ENCODE results near the gene ATP6AP2. TPM values are rescaled to one million over a fixed set of nuclear protein-coding genes. Genes with fewer than 3 reads are reported as not detected.

Gene ATP6AP2
- total RNA-seq, 2 donors from 2014 or later = 84.1 to 118 TPM

DNA sequence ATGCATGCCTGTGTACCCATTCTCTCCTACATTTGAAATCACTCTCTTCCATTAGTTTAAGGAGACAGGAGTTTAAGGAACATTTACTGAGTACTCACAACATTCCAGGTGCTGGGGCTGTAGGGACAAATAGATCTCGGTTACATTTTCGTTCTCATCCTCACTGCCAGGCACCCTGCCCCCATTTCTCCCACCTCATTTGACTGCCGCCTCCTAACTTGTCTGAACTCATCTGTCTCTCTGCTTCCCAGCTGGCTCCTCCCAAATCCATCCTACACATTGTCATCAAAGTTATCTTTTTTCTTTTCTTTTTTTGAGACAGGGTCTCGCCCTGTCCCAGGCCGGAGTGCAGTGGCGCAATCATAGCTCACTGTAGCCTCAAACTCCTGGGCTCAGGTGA is 22.7 kb downstream of the ATP6AP2 start:
- no peaks in the 10 kb centered on the region for H3K9me3 ChIP-seq
- no peak overlapping the region for H3K4me3 ChIP-seq
- DNase-seq (ENCODE audit: low spot score) = no peak
- H3K36me3 ChIP-seq = no peaks in the 10 kb centered on the region
- intact Hi-C loops (cut with DNase I) = no loop called here
- no peak overlapping the region for H3K27ac ChIP-seq
- 83% methylated on average over 6 of the region's 6 CpGs for WGBS
- no peak for TF ChIP-seq POLR2A (IDR thresholded peaks at IDR 0.05)
- TF ChIP-seq POLR2AphosphoS5 (IDR thresholded peaks at IDR 0.05) = no peak
- TF ChIP-seq, protein P1, sequence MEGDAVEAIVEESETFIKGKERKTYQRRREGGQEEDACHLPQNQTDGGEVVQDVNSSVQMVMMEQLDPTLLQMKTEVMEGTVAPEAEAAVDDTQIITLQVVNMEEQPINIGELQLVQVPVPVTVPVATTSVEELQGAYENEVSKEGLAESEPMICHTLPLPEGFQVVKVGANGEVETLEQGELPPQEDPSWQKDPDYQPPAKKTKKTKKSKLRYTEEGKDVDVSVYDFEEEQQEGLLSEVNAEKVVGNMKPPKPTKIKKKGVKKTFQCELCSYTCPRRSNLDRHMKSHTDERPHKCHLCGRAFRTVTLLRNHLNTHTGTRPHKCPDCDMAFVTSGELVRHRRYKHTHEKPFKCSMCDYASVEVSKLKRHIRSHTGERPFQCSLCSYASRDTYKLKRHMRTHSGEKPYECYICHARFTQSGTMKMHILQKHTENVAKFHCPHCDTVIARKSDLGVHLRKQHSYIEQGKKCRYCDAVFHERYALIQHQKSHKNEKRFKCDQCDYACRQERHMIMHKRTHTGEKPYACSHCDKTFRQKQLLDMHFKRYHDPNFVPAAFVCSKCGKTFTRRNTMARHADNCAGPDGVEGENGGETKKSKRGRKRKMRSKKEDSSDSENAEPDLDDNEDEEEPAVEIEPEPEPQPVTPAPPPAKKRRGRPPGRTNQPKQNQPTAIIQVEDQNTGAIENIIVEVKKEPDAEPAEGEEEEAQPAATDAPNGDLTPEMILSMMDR (IDR thresholded peaks at IDR 0.05) = no peak
- H3K27me3 ChIP-seq (replicated peaks; ENCODE audit: insufficient read depth) = no peaks in the 10 kb centered on the region
- no peaks in the 10 kb centered on the region for H3K4me1 ChIP-seq (replicated peaks)

DNA sequence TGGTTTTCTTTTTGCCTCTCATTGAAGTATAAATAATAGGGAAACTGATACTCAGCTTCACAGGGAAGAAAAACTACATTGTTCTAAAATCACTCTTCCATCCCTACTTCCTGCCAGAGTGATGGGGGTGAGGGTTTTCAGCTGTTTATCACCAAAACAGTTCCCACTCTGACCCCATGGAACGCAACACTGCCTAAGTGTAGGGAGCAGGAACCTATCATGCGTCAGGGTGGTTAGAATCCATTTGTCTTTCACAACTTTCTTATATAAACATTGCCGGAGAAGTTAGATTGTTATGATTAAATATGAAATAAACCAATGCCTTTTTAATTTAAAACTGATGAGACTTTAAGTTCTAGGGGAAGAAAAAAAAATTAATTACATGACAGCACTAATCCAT is 26.6 kb downstream of the ATP6AP2 start:
- TF ChIP-seq POLR2AphosphoS5 (IDR thresholded peaks at IDR 0.05) (no peak), POLR2A (IDR thresholded peaks at IDR 0.05) (no peak)
- TF ChIP-seq, protein P1 (IDR thresholded peaks at IDR 0.05) = no peak
- no peak overlapping the region for H3K4me3 ChIP-seq
- H3K36me3 ChIP-seq = no peaks in the 10 kb centered on the region
- intact Hi-C loops (cut with DNase I) = no loop called here
- H3K4me1 ChIP-seq (replicated peaks) = no peaks in the 10 kb centered on the region
- no peak for DNase-seq (ENCODE audit: low spot score)
- 88% methylated on average over 3 of the region's 3 CpGs for WGBS
- no peaks in the 10 kb centered on the region for H3K9me3 ChIP-seq
- no peaks in the 10 kb centered on the region for H3K27me3 ChIP-seq (replicated peaks; ENCODE audit: insufficient read depth)
- H3K27ac ChIP-seq = no peak overlapping the region

DNA sequence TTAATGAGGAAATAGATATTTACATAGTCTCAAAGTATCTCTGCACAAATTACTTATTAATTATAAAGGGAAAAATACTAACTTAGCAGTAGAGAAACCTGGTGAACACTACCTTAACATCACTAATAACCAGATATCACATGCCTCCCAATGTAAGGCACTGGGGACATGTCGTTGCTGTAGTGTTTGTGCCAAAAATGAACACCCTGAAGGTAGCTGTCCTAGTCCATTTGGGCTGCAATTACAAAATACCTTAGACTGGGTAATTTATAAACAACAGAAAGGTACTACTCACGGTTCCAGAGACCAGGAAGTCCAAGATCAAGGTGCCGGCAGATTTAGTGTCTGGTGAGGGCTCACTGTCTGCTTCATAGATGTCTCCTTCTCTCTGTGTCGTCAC is 31.7 kb downstream of the ATP6AP2 start:
- TF ChIP-seq, protein P1 (IDR thresholded peaks at IDR 0.05) = no peak
- TF ChIP-seq POLR2A (IDR thresholded peaks at IDR 0.05) = no peak
- Histone ChIP-seq H3K4me1 (replicated peaks) (no peaks in the 10 kb centered on the region), H3K36me3 (no peaks in the 10 kb centered on the region), H3K9me3 (no peaks in the 10 kb centered on the region), H3K4me3 (no peak overlapping the region), H3K27me3 (replicated peaks; ENCODE audit: insufficient read depth) (no peaks in the 10 kb centered on the region), H3K27ac (no peak overlapping the region)
- no peak for DNase-seq (ENCODE audit: low spot score)
- WGBS = 73% methylated on average over 3 of the region's 4 CpGs
- intact Hi-C loops (cut with DNase I) = no loop called here

DNA sequence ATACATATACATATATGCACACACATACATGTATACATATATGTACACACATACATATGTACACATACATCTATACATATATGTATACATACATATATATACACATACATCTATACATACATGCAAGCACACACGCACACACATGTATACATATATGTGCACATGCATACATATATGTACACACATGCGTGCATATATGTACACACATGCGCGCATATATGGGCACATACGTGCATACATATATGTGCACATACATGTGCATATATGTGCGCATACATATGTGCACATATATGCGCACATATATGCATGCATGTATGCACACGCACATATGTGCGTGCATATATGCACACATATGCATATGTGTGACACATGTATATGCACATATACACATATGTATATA is 35.2 kb downstream of the ATP6AP2 start:
- DNase-seq (ENCODE audit: low spot score) = no peak
- Histone ChIP-seq H3K4me1 (replicated peaks) (no peaks in the 10 kb centered on the region), H3K4me3 (no peak overlapping the region), H3K27ac (no peak overlapping the region), H3K36me3 (no peaks in the 10 kb centered on the region), H3K27me3 (replicated peaks; ENCODE audit: insufficient read depth) (no peaks in the 10 kb centered on the region), H3K9me3 (no peaks in the 10 kb centered on the region)
- TF ChIP-seq, protein P1 (IDR thresholded peaks at IDR 0.05) = no peak
- TF ChIP-seq POLR2AphosphoS5 (IDR thresholded peaks at IDR 0.05) = no peak
- no peak for TF ChIP-seq POLR2A (IDR thresholded peaks at IDR 0.05)
- intact Hi-C loops (cut with DNase I) = no loop called here
- 83% methylated on average over 9 of the region's 9 CpGs for WGBS

DNA sequence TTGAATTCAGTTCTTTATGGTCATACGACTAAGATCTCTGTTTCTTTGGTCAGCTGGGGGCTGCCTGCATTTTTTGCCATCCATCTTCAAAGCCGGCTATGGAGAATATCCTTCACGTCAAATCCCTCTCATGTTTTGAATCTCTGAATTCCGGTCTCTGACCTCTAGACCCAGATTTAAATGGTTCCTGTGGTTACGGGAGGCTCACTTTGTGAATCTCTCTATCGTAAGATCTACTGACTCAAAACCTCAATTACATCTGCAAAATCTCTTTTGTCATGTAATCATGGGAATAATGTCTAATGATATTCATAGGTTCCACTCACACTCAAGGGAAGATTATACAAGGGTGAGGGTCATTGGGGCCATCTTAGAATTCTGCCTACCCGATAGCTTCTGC is 36.8 kb downstream of the ATP6AP2 start:
- H3K36me3 ChIP-seq = no peaks in the 10 kb centered on the region
- H3K27ac ChIP-seq = no peak overlapping the region
- TF ChIP-seq, protein P1 (IDR thresholded peaks at IDR 0.05) = no peak
- TF ChIP-seq POLR2AphosphoS5 (IDR thresholded peaks at IDR 0.05) (no peak), POLR2A (IDR thresholded peaks at IDR 0.05) (no peak)
- H3K4me1 ChIP-seq (replicated peaks) = no peaks in the 10 kb centered on the region
- 81% methylated on average over 7 of the region's 7 CpGs for WGBS
- H3K9me3 ChIP-seq = no peaks in the 10 kb centered on the region
- no peaks in the 10 kb centered on the region for H3K27me3 ChIP-seq (replicated peaks; ENCODE audit: insufficient read depth)
- H3K4me3 ChIP-seq = no peak overlapping the region
- no peak for DNase-seq (ENCODE audit: low spot score)
- intact Hi-C loops (cut with DNase I) = no loop called here
